Esophagus squamous epithelium (tissue), 5 donors: Measurements from ENCODE around the gene CCDC197. TPM values are rescaled to one million over a fixed set of nuclear protein-coding genes. Genes with fewer than 3 reads are reported as not detected.
A peak's percentile ranks its signal among the peaks of the same experiment; 100 is the strongest.

ENCODE experiments used
- DNase-seq: peaks from one replicate; lab custom pipeline; 2025; lab: John Stamatoyannopoulos, UW
- H3K27ac ChIP-seq, 4 donors: fragments of 200-600 bp; sonication (generic); one replicate each; pipeline ENCODE4 v1.5.1; 2016 to 2019; ENCODE audit warnings: mild to moderate bottlenecking in 1 of 4
- H3K27me3 ChIP-seq, 4 donors: fragments of 200-600 bp; sonication (generic); 1 replicate in 3 of 4; 2 replicates in 1 of 4; pipeline versions ENCODE4 v1.5.1 to v1.6.0; 2017 to 2021; ENCODE audit warnings: antibody characterized with exemption in 1 of 4
- H3K36me3 ChIP-seq, 3 donors: fragments of 200-600 bp; sonication (generic); one replicate each; pipeline ENCODE4 v1.5.1; 2016 to 2019
- H3K4me1 ChIP-seq, 3 donors: fragments of 200-600 bp; sonication (generic); one replicate each; pipeline ENCODE4 v1.5.1; 2017 to 2019
- H3K4me3 ChIP-seq, 4 donors: fragments of 200-600 bp; sonication (generic); 1 replicate in 3 of 4; 2 replicates in 1 of 4; pipeline ENCODE4 v1.5.1; 2016 to 2019; ENCODE audit warnings: mild to moderate bottlenecking in 2 of 4, moderate library complexity in 1 of 4
- H3K9me3 ChIP-seq, 3 donors: fragments of 200-600 bp; sonication (generic); one replicate each; pipeline ENCODE4 v1.5.1; 2016 to 2019
- CTCF ChIP-seq, 6 experiments: fragments of 450-650 bp in 4 of 6; fragments of 200-600 bp in 2 of 6; sonication (generic) in 2 of 6; IDR thresholded peaks; one replicate each; pipeline ENCODE4 v1.5.1; 2016 to 2019; ENCODE audit warnings: antibody characterized with exemption in 6 of 6, mild to moderate bottlenecking in 4 of 6, moderate library complexity in 4 of 6
- POLR2A ChIP-seq, 4 donors: fragments of 450-650 bp; IDR thresholded peaks; one replicate each; pipeline ENCODE4 v1.6.1; 2017; ENCODE audit warnings: antibody characterized with exemption in 4 of 4, mild to moderate bottlenecking in 4 of 4, moderate library complexity in 3 of 4
- WGBS, 2 donors: methylation state at CpG; one replicate each; pipeline ENCODE4 v1.1.5; 2018; 5-methylcytosine and 5-hydroxymethylcytosine counted together
- intact Hi-C: fragments of 100-400 bp; cut with DNase I; formaldehyde crosslinking; loops from one replicate; pipeline ENCODE4 v1.15.0; 2022
- total RNA-seq, 4 donors: library from RNA; depleted of rRNA; stranded (reverse); fragments of >200 nt; gene quantifications; one replicate each; pipeline ENCODE4 v1.1.0, GENCODE V29; 2016
- donor health status: DM: yes; HTN: yes; CAD: no.

CCDC197 gene
- total RNA-seq, 4 donors from 2014 or later = not detected

GRCh38 chr14:93982230-93983007 is 14.7 kb upstream of the CCDC197 start:
- Histone ChIP-seq H3K9me3 (no peaks in the 10 kb centered on the region), H3K36me3 (no peaks in the 10 kb centered on the region), H3K27ac (peak overlapping the region in 3 of 4 donors; percentile 27 to 85 (median 70)), H3K4me3 (no peak overlapping the region), H3K27me3 (peaks cover 0 to 13% (median 0%) of the 10 kb centered on the region in 4 donors), H3K4me1 (peaks cover 0 to 41% (median 13%) of the 10 kb centered on the region in 3 donors)
- no peak for TF ChIP-seq CTCF (IDR thresholded peaks at IDR 0.05)
- TF ChIP-seq POLR2A (IDR thresholded peaks at IDR 0.05) = no peak
- intact Hi-C loops = no loop called here
- 90 to 100% methylated on average over 1 to 7 of the region's 10 CpGs for WGBS, 2 donors
- no peak for DNase-seq

- no peak for DNase-seq
- H3K9me3 ChIP-seq = no peaks in the 10 kb centered on the region
- no peaks in the 10 kb centered on the region for H3K36me3 ChIP-seq
- peaks cover 0 to 11% (median 0%) of the 10 kb centered on the region in 4 donors for H3K27me3 ChIP-seq
- TF ChIP-seq POLR2A (IDR thresholded peaks at IDR 0.05) (no peak), CTCF (IDR thresholded peaks at IDR 0.05) (no peak)
- WGBS, 2 donors = 74 to 77% methylated on average over 2 of the region's 3 CpGs
- intact Hi-C loops = no loop called here
- no peak overlapping the region for H3K4me3 ChIP-seq
- no peak overlapping the region for H3K27ac ChIP-seq
- H3K4me1 ChIP-seq = peaks cover 0 to 43% (median 15%) of the 10 kb centered on the region in 3 donors
Observed at GRCh38 chr14:93984070-93984469, 13.0 kb upstream of the CCDC197 start.

GRCh38 chr14:93984987-93985410 is 12.1 kb upstream of the CCDC197 start:
- TF ChIP-seq POLR2A (IDR thresholded peaks at IDR 0.05) = no peak
- TF ChIP-seq CTCF (IDR thresholded peaks at IDR 0.05) = peak in 4 of 6 experiments; percentile 15 to 40 (median 28)
- H3K9me3 ChIP-seq = no peaks in the 10 kb centered on the region
- 34 to 44% methylated on average over 4 to 5 of the region's 7 CpGs for WGBS, 2 donors
- intact Hi-C loops = no loop called here
- H3K27me3 ChIP-seq = peaks cover 0 to 11% (median 0%) of the 10 kb centered on the region in 4 donors
- H3K36me3 ChIP-seq = no peaks in the 10 kb centered on the region
- peak overlapping the region in 1 of 4 donors; percentile 0 for H3K27ac ChIP-seq
- peaks cover 0 to 43% (median 15%) of the 10 kb centered on the region in 3 donors for H3K4me1 ChIP-seq
- DNase-seq = no peak
- no peak overlapping the region for H3K4me3 ChIP-seq

- Histone ChIP-seq H3K4me3 (no peak overlapping the region), H3K27me3 (peaks cover 0 to 11% (median 0%) of the 10 kb centered on the region in 4 donors), H3K27ac (peak overlapping the region in 1 of 4 donors; percentile 14), H3K4me1 (peaks cover 0 to 26% (median 9%) of the 10 kb centered on the region in 3 donors), H3K36me3 (no peaks in the 10 kb centered on the region), H3K9me3 (no peaks in the 10 kb centered on the region)
- no peak for TF ChIP-seq CTCF (IDR thresholded peaks at IDR 0.05)
- no peak for TF ChIP-seq POLR2A (IDR thresholded peaks at IDR 0.05)
- WGBS, 2 donors = 43 to 71% methylated on average over 1 to 4 of the region's 9 CpGs
- no peak for DNase-seq
- intact Hi-C loops = no loop called here
Observed at GRCh38 chr14:93986955-93987354, 10.1 kb upstream of the CCDC197 start.

GRCh38 chr14:93987376-93987775 is 9.7 kb upstream of the CCDC197 start:
- Histone ChIP-seq H3K4me1 (peaks cover 0 to 22% (median 9%) of the 10 kb centered on the region in 3 donors), H3K4me3 (no peak overlapping the region), H3K27me3 (peaks cover 0 to 11% (median 0%) of the 10 kb centered on the region in 4 donors), H3K36me3 (no peaks in the 10 kb centered on the region), H3K27ac (peak overlapping the region in 1 of 4 donors; percentile 14), H3K9me3 (no peaks in the 10 kb centered on the region)
- WGBS, 2 donors = 32 to 69% methylated on average over 3 to 5 of the region's 12 CpGs
- intact Hi-C loops = no loop called here
- DNase-seq = no peak
- TF ChIP-seq CTCF (IDR thresholded peaks at IDR 0.05) (no peak), POLR2A (IDR thresholded peaks at IDR 0.05) (no peak)
